HG02973 (cell line): ENCODE measurements around the gene ENGASE.
"Not testable (repeated sequence)": the region's sequence is repeated elsewhere in the genome, so short reads cannot be mapped to it uniquely, and the experiment has no call there.

Experiments used
- ATAC-seq: cut with Tn5 transposase; IDR thresholded peaks from one replicate; pipeline ENCODE4 v1.9.1; 2021; ENCODE audit warnings: moderate library complexity; ENCODE audit not compliant: unreplicated experiment

Gene ENGASE

GRCh38 chr17:79052131-79052530 is 22.5 kb upstream of the ENGASE start:
- no peak for ATAC-seq

DNA sequence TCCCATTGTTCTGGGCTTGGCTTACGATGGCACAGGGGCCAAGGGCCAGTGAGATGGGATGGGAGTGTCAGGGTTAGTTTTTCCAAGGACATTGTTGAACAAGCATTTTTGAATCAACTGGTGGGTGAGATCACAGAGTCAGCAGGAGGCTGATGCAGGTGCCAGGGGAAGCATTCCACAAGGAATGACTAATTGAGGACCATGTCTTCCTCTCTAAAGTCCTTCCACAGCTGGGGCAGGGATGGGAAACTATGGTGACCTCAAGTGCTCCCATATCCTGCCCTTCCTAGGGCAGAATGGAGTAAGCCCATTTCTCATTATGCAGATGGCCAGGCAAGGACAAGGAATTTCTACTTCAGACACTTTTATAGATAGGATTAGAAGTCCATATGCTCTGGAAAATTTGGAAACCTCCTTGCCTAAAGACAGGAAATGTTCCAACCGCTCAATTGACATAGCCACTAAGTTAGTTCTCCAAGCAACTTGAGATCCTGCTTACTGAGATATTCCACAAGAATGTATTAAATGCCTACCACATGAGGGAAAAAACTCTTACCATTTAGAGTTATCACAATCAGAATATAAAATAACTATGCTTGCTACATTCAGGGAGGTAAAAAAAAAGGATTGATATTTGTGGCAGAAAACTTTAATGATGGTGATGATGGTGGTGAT is 21.2 kb upstream of the ENGASE start:
- no peak for ATAC-seq

DNA sequence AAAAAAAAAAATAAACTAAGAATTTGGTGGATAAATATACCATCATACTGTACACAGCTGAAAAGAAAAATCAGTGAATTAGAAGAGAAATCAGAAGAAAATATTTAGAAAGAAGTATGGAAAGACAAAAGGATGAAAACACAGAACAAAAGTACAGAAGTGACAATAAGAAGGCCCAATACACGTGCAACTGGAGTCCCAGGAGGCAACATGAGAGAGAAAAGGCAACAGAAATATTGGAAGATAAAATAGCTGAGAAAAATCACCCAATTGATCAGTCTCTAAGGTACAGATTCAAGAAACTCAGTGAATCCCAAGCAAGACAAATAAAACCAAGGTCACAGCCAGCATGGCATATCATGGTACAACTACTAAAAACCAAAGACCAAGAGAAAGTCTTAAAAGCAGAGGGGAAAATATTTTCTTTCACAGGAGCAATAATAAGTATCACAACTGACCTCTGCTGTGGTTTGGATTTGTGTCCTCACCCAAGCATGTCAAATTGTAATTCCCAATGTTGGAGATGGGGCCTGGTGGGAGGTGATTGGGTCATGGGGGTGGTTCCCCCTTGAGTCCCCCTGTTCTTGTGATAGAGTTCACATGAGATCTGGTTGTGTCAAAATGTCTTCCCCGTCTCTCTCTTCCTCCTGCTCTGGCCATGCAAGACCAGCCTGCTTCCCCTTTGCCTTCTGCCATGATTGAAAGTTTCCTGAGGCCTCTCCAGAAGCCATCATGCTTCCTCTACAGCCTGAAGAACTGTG is 20.2 kb upstream of the ENGASE start:
- ATAC-seq, result no peak

- ATAC-seq, result no peak
Observed at GRCh38 chr17:79055197-79055596, 19.4 kb upstream of the ENGASE start.

DNA sequence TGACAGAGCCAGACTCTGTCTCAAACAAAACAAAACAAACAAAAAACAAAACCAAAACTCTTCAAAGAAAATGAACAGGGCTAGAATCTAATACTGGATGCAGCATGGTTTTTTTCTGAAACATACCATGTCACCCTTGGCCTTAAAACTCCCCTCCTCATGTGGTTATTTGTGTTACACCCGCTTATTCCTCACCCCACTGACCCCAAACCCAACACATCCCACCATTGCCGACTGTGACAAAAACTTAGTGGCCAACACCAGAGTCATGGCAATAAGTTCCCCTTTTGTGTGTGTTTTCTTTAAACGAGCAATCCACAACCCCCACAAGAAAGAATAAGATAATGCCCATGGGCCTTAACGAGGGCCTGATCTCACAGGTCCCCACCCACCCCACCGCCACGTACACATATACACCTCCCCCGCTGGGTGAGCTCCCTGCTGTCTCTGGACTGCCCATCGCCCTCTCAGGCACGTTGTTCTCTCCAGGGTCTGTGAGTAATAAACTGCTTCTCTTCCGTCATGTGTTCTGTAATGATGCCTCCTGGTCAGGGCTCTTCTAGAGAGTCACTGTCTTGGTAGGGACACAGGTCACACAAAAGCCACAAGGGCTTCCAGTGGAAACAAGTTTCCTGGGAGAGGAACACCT is 16.8 kb upstream of the ENGASE start:
- no peak for ATAC-seq

- no peak for ATAC-seq
Observed at GRCh38 chr17:79062691-79063090, 11.9 kb upstream of the ENGASE start.

GRCh38 chr17:79064026-79064425 is 10.6 kb upstream of the ENGASE start:
- ATAC-seq, result no peak

DNA sequence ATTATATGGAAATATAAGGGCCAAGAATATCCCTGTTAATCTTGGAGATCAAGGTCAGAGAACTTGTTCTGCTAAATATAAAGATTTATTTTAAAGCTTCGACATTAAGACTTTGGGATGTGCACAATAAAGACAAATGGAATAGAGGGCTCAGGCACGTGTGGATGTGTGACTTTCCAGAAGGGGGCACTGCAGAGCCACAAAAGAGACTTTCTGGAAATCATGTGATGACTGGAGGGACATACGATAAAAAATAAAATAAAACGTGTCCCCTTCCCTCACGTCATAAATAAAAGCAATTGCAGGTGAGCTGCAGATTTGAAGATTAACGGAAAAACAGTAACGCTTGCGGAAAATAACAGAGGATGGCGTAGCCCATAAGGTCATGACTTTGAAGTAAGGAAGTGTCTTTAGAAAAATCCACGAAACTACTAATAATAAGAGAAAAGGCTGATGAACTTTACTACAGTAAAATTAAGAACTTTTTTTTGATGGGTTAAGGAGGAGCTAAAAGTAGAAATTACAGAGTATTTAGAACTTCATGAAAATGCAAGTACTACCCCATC is 9.4 kb upstream of the ENGASE start:
- no peak for ATAC-seq

- ATAC-seq, result no peak
Observed at GRCh38 chr17:79066963-79067362, 7.7 kb upstream of the ENGASE start.

DNA sequence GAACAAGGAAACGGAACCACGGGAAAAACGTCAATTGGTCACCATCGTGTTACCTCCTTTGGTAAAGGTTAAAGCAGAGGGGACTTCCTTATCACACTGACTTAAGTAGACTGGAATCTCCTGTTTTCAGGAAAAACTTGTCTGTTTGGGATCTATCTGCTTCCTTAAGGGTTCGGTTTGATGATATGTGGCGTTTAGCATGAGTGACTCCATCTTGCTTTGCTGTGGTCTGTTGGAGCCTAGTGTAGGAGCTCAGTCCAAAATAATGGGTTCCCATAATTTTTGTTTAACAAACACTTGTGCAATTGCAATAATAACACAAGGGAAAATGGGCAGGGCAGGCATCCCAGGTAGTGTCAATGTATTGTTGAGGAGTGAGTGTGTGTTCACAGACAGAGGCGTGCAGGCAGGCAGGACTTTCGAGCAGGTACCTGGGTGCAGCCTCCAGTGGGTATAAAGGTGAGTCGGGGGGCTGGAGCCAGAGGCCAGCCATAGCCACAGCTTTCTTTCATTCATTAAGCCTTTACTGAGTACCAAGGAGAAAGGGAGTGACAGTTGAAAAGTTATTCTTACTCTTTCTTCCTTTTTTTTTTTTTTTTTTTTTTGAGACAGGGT is 4.3 kb upstream of the ENGASE start:
- ATAC-seq, result no peak

DNA sequence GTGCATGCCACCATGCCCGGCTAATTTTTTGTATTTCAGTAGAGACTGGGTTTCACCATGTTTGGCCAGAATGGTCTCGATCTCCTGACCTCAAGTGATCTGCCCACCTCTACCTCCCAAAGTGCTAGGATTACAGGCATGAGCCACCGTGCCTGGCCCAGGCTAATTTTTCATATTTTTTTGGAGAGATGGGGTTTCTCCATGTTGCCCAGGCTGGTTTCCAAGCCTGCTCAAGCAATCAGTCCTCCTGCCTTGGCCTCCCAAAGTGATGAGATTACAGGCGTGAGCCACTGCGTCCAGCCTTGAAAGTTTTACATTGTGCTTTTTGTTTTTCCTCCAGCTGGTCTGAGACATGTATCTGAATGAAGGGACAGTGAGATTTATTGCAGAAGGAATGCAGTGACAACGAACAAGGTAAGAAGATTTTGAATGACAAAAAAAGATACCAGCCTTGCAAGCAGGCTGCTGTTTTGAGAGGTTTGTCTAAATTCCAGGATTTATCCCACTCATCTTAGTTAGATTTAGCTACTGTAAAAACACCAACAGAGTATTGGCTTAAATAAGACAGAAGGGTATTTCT is 3.4 kb upstream of the ENGASE start:
- ATAC-seq, result no peak

- ATAC-seq, result no peak
Observed at GRCh38 chr17:79072544-79072943, 2.1 kb upstream of the ENGASE start.

DNA sequence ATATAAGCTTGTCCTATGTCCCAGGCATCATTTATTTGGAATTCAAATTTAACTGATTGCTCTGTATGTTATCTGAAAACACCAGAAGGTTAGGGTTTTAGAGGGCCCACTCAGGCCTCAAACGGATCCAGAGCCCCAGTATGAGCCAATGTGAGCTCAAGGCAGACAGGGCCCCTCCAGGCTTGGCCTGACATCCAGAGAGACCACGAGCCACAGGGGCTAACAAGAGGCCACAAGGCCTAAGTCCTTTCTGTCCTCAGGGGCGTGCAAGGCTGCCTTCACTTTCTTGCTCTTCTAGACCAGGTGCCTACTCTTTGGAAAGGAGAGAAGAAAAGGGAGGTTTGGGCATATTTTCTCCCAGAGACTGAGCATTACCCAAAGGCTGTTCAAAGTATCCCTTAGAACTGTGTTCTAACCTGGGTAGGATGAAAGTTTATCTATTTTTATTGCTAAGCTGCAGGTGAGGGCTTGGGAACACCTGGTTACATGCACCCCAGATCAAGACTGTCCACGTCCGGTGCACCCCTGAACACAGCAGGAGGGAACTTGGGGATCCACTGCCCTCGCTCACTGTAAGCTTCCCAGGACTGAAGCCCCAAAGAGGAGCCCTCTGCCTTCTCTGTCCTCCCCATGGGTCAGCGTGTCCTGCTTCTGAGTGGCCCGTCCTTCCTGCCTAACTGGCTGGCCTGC is 1.5 kb upstream of the ENGASE start:
- no peak for ATAC-seq

DNA sequence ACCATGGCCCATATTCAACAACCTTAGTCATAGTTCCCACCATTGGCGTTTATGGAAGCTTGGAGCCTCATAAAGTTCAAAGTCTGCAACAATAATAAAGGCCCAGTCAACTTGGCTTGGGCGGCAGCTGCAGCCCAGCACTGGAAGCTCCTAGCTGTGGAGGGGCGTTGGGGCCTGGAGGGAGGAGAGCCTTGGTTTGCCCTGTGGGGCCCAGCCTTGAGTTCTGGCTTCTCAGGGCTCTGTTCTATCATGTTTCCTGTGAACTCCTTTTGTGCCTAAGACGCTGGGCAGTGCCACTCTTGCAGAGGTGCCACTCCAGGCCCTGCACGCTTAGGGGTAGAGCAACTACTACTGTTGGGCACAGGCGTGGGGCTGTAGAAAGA is 927 bp upstream of the ENGASE start:
- ATAC-seq, result no peak

- not testable (repeated sequence) for ATAC-seq
Observed at GRCh38 chr17:79074121-79074648, 439 bp upstream of the ENGASE start.

- peak; percentile 24 for ATAC-seq
Observed at GRCh38 chr17:79075446-79075750, 774 bp downstream of the ENGASE start.

GRCh38 chr17:79075861-79076406 is 1.3 kb downstream of the ENGASE start:
- no peak for ATAC-seq

- ATAC-seq, result no peak
Observed at GRCh38 chr17:79077587-79077986, 3.0 kb downstream of the ENGASE start.

- no peak for ATAC-seq
Observed at GRCh38 chr17:79078476-79079190, 4.0 kb downstream of the ENGASE start.
